T-helper 1 cell (primary cell): ENCODE results near the gene FLT3.

Experiments used
- DNase-seq, 5 donors: peaks; one replicate each; pipeline ENCODE4 v3.0.0-alpha.2; 2012 to 2020

The FLT3 gene

DNA sequence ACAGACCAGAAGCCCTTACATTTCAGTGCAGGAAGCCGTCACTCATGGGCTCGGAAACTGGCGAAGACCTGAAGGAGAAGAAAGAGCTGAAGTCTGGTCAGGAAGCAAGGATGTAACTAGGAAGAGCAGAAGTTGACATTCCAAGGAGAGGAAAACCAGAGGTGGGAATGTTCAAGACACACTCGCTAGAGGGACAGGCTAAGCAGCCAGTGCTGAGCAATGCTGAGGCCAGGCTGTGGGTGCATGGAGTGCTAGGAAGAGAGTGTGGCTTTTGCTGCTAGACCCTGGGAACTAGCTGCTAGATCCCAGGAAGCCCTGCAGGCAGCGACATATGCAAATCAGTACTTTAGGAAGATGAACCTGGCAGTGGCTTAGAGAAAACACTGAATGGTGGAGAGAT, 99.8 kb downstream of the FLT3 start:
- DNase-seq: no peak

DNA sequence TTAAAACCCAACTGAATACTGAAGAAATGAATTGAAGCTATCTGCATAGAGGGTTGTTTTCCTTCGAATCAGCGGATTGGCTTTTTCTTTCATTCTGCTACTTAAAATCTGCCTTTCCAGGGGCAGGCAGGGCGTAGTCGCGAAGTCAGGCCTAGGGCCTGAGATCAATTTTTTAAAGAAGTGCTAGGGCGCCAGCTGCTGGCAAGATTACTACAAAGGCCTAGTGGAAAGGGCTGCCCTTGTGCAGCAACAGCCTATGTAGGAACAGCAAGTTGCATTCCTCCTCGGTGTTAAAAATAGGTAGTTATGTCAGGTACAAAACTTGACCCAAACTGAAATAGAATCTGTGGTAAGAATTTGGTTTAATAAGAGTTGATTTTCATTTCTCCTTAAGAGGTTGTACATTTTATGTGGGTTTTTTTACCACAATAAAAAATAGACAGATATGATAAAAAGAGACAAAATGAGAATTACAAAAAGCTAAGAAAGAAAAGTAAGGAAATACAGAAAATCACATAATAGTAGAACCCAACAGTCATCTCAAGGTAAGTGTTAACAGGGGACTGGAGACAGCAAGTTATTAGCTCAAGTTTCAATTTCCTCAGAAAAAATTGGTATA, 102.4 kb downstream of the FLT3 start:
- DNase-seq: peak in 1 of 5 donors; percentile 24

GRCh38 chr13:27991881-27992280, 108.5 kb downstream of the FLT3 start:
- DNase-seq: no peak

- no peak for DNase-seq
Measured at GRCh38 chr13:27988520-27988919, 111.9 kb downstream of the FLT3 start, which contains the start of gene URAD. Gene URAD, minus strand, starts transcription at chr13:27988693. Its CDS starts 56 bp downstream, at chr13:27988637.

DNA sequence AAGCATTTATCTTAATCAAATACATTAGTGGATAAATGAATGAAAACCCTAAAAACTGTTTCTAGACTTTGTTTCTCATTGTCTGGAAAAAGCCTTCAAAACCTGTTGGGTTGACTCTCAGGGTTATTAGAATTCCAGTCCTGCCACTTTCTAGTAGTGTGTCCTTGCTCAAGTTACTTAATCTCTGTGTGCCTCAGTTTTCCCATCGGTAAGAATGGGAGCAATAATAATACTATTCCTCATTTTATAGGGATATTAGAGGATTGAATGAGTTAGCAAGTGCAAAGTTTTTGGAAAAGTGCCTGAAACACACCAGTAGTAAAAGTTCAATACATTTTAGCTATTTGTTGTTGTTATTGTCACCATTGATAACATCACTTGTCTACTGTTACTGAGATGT, 114.8 kb downstream of the FLT3 start:
- DNase-seq: no peak

DNA sequence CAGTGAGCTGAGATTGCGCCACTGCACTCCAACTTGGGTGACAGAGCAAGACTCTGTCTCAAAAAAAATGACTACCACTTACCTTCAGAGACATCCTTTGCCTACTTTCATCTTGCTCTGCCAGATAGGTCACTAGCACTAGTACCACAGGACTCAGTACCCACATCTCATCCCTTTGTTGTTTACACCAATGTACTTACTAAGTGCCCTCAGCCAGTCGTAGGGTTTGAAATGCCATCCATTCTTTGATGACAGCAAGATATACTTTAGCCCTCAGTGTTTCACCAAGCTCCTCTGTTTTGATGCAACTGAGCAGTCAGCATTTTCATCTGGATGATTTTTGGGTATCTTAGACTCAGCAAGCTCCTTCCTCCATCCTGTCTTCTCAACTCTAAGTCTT, 118.0 kb downstream of the FLT3 start:
- DNase-seq: no peak

GRCh38 chr13:27981006-27981708, 119.2 kb downstream of the FLT3 start:
- no peak for DNase-seq

DNA sequence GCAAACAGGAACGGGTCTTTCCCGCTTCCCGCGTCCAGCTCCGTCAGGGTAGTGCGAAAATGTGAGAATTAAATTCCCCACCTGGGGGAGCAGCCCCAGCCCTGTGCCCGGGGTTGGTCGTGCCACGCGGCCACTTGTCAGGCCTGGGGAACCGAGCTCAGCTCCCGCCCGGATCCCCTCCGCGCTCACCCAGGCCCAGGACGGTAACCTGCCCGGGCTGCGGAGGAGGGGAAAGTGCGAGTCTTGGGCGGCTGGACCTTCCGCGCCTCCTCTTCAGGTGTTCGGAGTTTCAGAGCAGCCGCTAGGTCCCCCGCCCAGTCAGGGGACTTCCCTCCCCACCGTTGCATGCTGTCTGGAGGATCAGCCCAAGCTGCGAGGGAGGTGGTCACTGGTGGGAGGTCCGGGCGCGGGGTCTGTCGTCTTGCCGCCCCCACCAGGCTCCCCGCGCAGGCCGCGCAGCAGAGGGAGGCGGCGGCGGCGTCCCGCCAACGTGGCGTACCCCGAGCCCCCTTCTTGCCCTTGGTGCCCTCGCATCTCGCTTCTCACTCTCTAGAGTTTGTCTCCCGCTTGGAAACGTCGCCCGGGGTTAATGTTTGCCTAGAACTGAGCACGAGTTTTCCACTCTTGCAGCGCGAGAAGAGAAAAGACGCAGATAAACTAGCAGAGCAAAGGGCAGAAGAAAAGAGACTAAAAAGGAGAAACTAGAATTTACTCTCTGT, 119.9 kb downstream of the FLT3 start:
- no peak for DNase-seq

DNA sequence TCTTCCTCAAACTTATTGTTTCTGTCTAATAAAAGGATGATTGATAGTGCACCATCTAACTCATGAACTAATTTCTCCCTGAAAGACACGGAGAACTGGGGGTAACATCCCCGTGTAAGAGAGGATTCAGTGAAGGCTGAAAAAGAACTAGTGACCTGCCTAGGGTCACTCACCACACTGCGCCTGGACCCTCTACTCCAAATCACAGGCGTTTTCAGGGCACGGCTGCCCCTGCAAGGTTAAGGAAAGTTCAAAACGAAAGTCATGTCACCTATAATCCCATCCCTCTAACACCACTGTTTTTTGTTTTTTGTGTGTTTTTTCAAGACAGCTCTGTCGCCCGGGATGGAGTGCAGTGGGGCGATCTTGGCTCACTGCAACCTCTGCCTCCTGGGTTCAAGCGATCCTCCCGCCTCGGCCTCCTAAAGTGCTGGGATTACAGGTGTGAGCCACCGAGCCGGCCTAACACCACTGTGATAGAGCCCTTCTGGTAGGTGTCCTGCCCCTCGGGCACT, 120.6 kb downstream of the FLT3 start:
- no peak for DNase-seq

- DNase-seq: no peak
Measured at GRCh38 chr13:27979001-27979643, 121.3 kb downstream of the FLT3 start.

GRCh38 chr13:27978301-27978968, 121.9 kb downstream of the FLT3 start:
- no peak for DNase-seq

- no peak for DNase-seq
Measured at GRCh38 chr13:27977476-27978300, 122.7 kb downstream of the FLT3 start.

DNA sequence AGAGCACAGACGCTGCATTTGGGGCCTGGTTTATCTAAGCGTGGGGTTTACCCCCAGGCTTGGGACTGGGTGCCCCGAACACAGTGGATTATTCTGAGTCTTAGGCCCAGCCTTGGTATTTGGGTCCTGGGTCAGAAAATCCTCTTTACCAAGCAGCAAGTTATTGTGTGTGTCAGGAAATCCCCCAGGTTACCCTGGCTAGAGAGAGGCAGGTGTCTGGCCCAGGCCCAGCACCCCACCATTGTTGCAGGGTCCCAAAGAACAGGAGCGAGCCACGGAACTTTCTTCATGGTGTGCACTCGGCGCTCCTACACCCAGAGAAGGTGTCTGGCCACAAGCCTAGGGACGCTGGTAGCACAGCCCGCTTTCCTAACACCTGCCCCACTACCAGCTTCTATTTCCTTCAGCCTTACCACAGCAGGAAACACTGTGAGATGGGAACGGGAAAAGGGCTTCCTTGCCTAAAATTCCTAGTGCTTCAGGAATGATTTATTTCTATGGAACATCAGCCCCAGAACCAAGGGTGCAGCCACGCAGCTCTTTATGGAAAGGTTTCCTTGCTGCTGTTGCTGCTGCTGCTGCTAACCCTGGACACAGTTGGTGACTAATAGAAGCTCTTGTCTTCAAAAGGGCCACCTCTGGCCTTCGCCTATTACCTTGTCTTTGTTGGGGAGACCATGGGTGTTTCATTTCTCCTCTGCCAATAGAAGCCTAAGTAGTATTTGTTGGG, 123.8 kb downstream of the FLT3 start:
- no peak for DNase-seq

DNA sequence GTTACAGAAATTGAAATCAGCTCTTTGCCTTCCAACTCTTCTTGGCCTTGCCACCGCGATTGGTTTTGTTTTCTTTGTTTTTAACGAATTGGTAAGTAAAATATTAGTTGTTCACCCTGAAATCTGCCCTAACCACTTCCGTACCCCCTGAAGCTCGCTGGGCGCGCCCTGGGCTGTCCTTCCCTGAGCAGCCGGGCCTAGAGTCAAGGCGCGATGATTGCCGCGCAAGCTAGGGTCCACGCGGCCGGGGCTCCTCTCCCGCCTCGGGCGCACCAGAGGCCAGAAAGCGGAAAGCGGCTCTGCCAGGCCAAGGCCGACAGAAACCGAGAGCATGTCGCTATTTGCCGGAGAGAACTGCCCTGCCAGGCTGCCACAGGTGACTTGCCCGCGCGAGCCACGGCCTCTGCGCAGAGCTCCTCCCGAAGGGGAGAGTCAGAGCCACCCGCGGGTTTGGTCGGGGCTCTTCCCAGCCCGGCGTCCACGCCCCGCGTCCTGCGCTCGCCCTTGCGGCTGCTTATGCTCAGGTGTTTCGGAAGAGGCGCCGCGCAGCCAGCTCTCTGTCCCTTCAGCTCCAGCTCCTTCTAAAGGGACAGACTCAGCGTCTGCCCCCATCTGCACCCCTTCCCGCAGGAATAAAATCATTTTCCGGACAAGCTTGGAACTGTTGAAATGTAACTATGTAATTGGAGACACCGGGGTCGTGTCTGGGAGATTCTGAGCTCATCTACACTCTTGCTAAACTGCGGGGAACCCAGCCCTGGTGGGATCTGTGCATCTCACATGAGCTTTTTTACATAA, 124.6 kb downstream of the FLT3 start:
- no peak for DNase-seq

- no peak for DNase-seq
Measured at GRCh38 chr13:27973961-27974662, 126.3 kb downstream of the FLT3 start.

- no peak for DNase-seq
Measured at GRCh38 chr13:27973291-27973690, 127.1 kb downstream of the FLT3 start.

GRCh38 chr13:27972478-27972820, 127.9 kb downstream of the FLT3 start:
- DNase-seq: no peak

- no peak for DNase-seq
Measured at GRCh38 chr13:27971776-27972477, 128.4 kb downstream of the FLT3 start.

DNA sequence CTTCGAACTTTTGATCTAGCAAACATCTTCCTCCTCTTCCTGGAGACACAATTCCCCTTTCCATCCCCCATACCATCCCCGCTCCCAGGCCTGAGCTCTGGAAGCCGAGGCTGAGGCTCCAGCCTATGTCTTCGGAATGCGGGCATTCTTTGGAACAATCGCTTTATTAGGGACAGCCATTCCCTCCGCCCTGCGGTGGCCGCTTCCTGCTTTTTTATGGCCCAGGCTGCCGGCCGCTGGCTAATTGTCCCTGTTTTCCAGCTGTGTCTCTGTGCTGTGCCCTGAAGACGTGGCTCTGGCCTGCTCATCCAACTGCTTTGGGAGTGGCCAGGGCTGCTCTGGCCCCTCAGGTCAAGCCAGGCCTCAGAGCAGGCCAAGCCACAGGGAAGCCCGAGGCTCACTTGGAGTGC, 129.1 kb downstream of the FLT3 start:
- DNase-seq: no peak
